Measurements from ENCODE around the gene E4F1.

GRCh38 chr16:2244926-2245795, 21.8 kb downstream of the E4F1 start:
- TF ChIP-seq EZH2 (IDR thresholded peaks at IDR 0.05; ENCODE audit: low read depth, low read length, severe bottlenecking) (no peak), CTCF (IDR thresholded peaks at IDR 0.05; ENCODE audit: control extremely low read depth in 1 of 3, insufficient read depth in 1 of 3, low read depth in 1 of 3, low read length in 3 of 3) (no peak), SRF (IDR thresholded peaks at IDR 0.05; ENCODE audit: low read depth, low read length) (no peak), BRCA1 (IDR thresholded peaks at IDR 0.05; ENCODE audit: low read depth, low read length) (no peak), YY1 (IDR thresholded peaks at IDR 0.05; ENCODE audit: low read depth, low read length) (no peak), TAF1 (IDR thresholded peaks at IDR 0.05; ENCODE audit: low read depth, low read length) (no peak), CBX5 (IDR thresholded peaks at IDR 0.05; ENCODE audit: low read depth, low read length) (no peak), RBBP5 (IDR thresholded peaks at IDR 0.05; ENCODE audit: borderline replicate concordance, low read depth, low read length) (no peak), RAD21 (IDR thresholded peaks at IDR 0.05 in 1 of 2, conservative IDR thresholded peaks at IDR 0.05 in 1 of 2; ENCODE audit: low read depth in 2 of 2, low read length in 2 of 2) (no peak), CHD1 (IDR thresholded peaks at IDR 0.05; ENCODE audit: low read depth, low read length) (no peak), POLR2AphosphoS5 (IDR thresholded peaks at IDR 0.05; ENCODE audit: low read depth, low read length) (no peak), EGR1 (IDR thresholded peaks at IDR 0.05; ENCODE audit: borderline replicate concordance, low read depth, low read length) (no peak)
